Hematopoietic multipotent progenitor cell treated with erythropoietin and hydrocortisone succinate and interleukin-3 and kit ligand, for 4 days (in vitro differentiated cells): ENCODE results near the gene TRAF7.
A peak's percentile ranks its signal among the peaks of the same experiment; 100 is the strongest.
"Not testable (repeated sequence)": the region's sequence is repeated elsewhere in the genome, so short reads cannot be mapped to it uniquely, and the experiment has no call there.

Source experiments
- DNase-seq: peaks from one replicate; pipeline ENCODE4 v3.0.0-alpha.2; 2015

The TRAF7 gene

DNA sequence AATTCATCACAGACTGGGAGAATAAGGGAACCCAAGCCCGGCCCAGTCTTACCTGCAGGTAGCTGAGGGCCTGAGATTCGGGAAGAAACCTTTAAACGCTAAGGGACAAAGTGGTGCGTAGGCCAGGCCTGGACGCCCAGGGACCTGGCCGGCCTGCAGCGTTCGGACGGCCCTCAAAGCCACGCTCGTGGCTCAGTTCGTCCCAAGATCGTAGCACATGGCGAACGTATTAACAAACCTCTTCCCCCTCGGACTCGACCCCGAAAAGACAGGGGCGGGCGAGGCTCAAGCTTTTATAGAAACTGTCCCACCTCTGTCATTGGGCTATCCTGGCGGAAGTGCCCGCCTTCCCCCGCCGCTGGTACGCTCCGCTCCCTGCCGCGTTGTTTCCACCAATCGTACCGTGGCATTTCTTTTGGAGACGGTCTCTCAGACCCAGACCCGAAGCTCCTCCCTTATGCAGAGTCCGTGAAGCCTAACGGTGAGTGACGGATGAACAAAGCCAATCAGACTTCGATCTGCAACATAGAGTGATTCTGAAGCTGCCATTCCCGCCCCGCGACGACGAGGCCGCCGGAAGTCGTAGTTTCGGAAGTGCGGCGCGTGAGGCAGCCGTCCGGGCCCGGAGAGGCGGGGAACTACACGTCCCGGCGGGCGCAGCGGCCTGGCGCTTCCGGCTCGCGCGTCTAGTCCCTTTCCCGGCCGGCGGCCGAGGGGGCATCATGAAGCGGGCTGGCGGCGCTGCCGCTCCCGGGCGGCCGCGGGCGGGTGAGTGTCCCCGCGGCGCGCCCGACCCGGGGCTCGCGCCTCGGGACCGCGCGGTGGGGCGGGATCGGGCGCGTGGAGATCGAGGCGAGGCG, at the start of gene TRAF7:
Gene TRAF7, plus strand, starts transcription at position 692 of the 860 bp plus-strand sequence. CDS start 8,139 bp downstream, outside the sequence.
- peak; percentile 100 for DNase-seq

DNA sequence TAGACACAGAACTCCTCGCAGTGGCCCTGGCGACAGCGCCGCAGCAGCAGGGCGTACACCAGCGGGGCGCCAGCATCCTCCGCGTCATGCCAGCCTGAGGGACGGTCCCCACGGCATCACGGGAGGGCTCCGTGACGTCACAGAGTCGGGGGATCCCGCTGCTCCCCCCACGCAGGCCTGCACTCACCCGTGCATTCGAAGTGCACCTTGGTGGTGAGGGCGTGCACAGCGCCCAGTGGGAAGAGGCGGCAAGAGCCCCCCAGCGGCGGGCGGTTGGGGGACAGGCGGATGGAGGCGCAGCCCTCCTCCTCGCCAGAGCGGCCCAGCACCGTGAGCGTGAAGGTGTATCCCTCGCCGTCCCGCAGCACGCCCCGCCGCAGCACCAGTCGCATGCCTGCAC, 49.4 kb upstream of the TRAF7 start:
- DNase-seq: not testable (repeated sequence)

DNA sequence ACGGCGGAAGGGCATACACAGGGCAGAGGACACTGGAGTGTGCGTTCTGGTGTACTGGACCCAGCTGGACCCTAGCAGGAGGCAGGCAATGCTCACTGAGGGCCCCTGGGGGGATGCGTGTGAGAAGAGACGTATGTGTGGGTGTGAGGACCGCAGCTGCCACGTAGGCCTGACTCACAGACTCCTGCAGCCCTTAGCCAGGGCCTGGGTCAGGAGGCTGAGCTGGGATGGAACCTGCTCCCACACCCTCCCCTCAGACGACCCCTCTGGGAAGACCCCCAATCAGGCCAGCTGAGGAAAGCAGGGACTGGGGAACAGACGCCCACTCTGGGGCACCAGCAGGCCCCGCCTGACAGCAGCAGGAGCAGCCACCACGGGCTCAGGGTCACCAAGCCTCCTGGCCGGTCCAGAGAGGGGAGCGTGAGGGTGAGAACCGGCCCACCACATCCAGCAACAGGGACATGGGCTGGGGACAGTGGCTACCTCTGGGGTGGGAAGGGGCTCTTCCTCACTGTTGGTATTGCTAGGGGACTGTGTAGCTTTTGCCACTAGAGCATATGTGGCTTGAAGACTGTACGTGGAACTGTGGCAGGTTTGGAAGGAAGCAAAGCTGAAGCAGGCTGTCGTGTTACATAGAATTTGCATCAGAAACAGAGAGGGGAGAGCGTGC, 48.3 kb upstream of the TRAF7 start:
- not testable (repeated sequence) for DNase-seq

DNA sequence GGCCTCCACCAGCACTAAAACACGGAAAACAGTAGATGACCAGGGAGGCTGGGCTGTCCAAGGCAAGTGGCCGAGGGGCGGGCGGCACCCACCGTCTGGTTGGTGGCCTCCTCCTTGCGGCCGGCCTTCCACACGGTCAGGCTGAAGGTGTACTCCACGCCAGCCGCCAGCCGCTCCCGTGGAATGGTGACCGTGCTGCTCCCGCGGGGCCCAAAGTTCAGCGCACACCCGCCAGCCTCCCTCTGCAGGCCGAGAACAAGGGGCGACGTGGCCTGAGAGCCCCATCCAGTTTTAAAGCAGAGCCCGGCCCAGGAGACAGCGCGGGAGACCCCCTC, 47.8 kb upstream of the TRAF7 start:
- not testable (repeated sequence) for DNase-seq

DNA sequence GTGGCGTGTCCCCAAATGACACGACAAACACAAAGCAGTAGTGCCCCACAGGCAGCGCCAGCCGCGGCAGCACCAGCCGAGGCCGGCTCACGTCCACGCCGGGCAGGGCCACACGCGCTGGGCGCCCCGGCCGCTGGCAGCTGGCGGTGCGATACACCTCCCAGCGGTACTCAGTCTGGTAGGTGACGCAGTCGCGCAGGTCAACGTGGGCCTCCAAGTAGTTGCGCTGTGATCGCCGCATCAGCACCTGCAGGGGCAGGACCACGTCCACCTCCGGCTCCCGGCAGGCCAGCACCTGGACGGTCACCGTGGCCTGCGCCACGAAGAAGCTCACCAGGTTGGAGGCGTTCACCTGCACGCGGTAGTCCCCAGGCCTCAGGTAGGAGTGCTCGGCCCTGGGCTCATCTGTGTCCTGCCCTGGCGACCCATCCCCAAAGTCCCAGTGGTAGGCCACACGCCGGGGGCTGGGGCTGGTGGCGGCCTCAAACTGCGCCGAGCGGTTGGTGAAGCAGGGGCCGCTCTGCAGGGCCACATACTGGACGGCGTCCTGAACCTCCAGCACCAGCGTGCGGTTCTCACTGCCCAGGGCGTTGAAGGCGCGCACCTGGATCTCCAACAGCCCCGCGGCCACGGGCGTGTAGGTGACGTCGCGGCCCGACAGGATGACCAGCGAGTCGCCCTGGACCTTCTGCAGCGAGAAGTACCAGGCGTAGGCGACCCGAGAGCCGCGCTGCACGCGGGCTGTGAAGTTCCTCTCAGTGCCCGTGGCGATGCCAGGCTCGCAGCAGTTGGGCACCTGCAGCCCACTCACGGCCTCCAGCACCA, 46.9 kb upstream of the TRAF7 start:
- not testable (repeated sequence) for DNase-seq

DNA sequence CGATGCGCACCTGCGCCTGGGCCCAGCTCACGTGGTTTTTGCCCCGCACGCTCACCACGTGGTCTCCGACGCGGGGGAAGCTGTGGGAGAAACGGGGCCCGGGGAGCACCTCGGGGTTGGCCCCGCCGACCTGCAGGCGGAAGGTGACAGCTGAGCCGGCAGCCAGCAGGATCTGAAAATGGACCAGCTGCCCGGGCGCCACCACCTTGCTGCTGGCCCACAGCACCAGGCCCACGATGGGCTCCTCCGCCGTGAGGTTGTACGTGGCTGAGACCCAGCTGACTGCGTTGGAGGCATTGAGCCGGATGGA, 46.4 kb upstream of the TRAF7 start:
- DNase-seq: not testable (repeated sequence)

DNA sequence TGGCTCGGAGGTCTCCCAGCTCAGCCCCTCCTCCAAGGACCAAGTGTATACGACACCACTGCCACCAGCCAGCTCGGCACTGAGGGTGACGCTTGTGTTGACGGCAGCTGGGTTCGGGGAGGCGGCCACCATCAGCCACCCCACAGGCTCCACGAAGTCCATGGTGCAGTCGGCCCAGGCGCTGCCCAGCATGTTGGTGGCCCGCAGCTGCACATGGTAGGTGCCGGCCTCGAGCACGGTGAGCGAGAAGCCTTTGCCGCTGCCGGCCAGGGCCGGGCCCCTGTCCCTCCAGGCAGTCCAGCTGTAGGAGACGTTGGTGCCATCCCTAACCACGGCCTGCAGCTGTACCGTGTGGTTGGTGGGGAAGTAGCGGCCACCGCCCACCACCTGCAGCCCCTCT, 45.7 kb upstream of the TRAF7 start:
- not testable (repeated sequence) for DNase-seq

DNA sequence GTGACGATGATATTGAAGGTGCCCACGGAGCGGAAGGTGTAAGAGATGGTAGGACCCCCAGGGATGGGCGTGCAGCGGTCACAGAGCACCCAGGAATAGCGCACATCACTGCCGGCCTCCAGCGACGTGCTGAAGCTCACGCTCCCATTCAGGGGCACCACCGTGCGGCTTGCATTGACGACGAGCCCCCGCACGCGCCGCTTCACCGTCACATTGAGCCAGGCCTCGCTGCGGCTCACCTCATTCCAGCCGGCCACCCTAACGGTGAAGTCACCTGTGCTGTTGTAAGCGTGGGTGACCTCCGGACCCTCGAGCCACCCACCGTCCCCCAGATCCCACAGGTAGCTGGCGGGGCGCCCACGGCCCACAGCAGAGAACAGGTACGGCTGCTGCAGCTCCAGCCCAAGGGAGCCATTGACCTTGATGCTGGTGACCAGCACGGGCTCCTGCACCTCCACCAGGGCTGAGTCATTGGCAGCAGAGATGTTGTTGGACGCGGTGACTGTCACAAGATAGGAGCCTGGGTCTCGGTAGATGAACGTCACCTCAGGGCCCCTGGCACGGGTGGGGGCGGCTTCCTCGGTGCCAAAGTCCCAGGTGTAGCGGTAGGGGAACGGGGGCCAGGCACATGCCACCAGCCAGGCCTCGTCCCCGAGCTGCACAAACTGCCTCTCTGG, 45.1 kb upstream of the TRAF7 start:
- DNase-seq: not testable (repeated sequence)

DNA sequence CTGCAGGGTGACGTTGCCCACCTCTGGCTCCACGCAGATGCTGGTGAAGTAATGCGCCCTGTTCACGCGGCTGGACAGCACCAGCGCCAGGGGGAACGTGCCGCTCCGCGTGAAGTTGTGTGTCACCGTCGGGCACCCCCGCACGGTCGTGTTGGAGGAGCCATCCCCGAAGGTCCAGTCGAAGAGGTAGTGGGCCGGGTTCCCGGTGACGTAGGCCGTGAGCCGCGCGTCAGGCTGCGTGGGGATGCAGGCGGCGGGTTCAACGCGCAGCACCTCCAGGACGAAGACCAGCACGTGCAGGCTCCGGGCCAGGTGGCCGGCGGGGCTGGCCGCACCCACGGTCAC, 44.6 kb upstream of the TRAF7 start:
- not testable (repeated sequence) for DNase-seq

DNA sequence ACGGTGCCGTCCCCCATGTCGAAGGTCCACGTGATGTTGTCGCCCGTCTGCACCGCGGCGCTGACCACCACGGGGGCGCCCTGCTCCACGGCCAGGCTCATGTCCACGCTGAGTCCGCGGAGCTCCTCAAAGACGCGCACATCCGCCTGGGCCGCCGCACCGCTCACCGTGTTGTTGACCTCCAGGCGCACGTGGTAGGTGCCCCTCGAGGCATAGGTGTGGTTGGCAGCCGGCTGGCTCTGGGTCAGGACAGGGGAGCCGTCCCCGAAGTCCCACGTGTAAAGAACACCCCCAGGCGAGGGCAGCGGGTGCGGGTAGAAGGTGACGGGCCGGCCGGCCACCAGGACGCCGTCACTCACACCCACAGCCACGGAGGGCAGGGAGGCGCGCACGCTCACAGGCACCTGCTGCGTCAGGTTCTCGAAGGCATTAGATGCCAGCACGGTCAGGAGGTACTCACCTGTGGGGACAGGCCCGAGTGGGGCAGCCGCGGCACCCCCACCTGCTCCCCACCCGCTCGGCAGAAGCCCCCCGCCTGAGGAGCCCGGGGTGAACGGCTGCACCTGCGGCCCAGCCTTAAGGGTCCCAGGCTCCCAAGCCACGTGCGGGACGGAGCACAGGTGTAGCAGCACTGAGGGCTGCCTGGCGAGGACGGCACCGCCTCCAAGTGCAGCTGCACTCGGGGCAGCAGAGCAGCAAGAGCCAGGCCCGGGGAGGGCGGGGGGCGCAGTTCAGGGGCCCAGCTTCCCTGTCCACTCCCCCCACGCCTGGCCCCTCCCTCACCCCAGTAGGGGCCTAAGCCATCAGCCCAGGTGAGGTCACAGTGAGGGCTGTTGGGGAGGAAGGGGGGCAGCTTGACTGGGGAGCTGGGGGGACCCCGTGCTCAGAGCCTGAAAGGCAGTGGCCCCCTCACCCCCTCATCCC, 43.9 kb upstream of the TRAF7 start:
- DNase-seq: not testable (repeated sequence)

DNA sequence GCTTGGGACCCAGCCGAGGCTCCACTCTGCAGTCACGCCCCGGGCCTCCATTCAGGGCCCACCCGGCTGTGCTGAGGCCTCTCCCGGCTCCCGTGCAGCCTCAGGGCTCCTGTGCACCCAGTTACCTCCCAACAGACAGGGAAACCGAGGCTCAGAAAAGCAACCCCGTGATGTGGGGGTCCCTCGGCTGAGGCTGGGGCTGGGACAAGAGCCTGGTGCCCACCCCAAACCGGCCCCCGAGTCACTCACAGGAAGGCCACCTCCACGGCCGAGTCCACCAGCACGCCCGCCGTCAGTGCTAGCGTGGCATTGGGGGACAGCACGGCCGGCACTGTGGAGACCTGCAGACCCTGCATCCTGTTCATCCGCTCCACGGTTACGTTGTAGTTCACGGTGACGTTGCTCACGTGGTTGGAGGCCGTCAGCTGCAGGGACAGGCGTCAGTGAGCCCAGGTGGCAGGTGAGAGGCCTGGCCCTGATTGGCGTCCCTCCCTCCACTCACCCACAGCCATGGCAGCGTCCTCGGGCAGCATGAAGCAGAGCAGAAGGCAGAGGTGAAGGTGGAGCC, 43.0 kb upstream of the TRAF7 start:
- DNase-seq: not testable (repeated sequence)

DNA sequence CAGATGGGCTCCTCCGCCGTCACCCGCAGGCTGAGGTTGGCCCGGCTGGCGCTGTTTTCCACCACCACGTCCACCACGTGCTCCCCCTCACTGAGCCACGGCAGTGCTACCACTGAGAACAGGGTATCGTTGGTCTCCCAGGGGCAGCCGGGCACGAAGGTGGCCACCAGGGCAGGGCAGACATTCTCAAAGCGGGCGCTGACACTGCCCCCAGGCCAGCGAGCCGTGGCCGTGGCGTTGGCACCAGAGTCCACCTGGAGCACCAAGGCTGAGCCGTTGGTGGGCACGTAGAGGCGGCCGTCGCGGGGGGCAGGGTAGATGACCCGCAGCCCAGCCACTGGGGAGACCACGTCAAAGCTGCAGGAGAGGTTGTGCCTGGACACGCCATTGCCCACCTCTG, 41.4 kb upstream of the TRAF7 start:
- DNase-seq: not testable (repeated sequence)

DNA sequence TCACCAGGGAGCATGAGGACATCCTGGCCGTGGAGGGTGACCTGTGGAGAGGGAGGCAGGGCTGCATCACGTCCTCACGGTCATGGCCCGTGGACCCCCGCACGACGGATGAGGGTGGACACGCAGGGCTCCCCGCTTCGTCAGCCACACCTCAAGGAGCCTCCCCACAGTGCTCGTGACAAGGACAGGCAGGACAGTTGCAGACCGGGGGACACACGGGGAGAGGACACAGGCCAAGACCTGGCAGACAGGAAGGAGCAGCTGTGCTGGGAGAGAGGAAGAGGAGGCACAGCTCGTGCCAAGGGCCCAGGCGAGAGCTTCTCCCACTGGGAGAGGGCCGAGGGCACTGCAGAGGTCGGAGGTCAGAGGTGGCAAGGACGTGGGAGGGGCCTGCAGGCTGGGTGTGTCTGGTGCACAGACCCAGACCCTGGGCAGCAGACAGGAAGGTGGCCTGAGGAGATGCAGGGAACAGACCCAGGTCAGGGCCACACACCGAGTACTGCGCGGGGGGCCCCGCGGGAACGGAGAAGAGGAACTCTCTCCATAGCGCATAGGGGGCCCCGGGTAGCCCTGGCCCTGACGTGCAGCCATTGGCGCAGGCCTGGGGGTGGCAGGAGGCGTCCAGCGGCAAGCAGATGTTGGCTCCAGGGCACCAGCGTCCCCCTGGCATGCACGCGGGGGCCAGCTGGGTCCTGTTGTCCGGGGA, 40.5 kb upstream of the TRAF7 start:
- DNase-seq: not testable (repeated sequence)

DNA sequence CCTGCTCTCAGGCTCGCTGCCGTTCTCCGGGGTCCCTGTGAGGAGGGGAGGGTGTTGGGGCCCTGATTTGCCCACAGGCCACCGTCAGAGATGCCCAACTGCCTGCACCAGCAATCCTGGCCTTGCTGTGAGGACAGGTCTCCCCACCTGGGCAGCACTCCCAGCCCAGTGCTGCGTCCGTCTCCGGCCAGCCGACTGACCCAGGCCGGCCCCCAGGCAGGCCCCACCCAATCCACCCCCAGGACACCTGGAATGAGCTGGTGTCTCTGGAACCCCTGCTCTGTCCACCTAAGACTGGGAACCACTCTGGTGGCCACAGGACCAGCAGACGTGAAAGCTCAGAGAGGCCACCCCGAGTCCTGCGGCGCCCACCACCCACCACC, 40.0 kb upstream of the TRAF7 start:
- DNase-seq: no peak

DNA sequence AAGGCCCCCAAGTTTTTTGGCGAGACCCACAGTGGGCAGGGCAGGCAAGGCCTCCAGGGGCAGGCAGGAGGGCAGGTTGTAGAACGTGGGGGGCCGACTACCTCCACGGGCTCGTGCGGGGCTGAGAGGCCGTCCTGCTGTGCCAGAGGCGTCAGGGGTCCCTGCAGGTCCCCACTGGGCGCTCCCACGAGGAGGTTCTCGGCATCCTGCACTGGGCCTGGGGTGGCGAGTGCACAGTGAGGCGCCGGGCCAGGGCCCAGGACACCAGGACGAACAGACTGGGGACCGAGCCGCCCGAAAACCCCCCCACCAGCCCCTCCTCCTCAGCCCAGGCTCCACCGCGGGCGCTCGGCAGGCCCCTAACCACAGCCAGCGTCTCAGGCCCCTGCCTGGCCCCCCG, 39.2 kb upstream of the TRAF7 start:
- not testable (repeated sequence) for DNase-seq

DNA sequence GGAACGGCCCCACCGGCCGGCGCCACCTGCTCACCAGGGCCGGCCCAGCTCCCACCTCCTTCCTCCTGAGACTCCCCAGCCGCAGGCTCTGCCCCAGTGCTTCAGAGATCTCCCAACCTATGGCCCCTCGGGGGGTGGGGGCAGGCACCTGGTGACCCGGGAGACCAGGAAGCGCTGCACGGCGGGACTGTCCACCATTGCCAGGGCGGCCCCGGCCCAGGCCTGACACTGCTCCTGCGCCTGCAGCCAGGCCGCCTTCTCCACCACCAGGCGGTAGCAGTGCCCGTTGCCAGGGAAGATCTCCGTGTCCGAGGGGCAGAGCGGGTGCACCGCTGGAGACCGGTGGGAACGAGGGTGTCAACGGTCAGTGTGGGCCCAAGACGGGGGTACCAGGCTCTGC, 38.2 kb upstream of the TRAF7 start:
- not testable (repeated sequence) for DNase-seq

DNA sequence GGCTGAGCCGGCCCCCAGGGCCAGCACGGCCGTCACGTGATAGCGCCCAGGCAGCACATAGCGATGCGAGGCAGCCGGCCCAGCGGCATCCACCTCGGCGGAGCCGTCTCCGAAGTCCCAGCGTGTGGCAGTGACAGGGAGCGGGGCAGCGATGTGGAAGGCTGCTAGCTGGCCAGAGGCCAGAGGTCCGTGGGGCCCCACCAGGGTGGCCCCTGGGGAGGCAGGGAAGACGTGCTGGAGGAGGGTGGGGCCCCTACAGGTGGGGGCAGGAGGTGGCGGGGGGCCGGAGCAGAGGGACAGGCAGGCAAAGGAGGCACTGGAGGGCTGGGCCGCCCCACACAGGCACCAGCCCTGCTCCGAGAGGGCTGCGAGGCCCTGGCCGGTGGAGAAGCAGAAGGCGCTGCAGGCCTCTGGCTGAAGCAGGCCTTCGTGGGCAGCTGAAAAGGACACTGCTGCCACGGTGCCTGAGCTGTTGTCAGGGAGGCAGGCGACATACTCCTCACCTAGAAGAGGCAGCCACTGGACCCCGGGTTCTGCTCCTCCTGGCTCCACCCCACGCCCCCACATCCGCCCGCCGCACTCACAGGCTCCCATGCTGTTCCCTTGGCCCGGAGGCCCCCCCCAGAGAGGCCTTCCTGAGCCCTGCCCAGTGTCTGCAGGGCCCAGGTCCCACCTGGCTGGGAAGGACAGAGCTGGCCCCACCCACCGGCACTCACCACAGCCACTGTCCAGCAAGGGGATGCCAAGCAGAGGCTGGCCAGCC, 37.4 kb upstream of the TRAF7 start:
- DNase-seq: not testable (repeated sequence)

DNA sequence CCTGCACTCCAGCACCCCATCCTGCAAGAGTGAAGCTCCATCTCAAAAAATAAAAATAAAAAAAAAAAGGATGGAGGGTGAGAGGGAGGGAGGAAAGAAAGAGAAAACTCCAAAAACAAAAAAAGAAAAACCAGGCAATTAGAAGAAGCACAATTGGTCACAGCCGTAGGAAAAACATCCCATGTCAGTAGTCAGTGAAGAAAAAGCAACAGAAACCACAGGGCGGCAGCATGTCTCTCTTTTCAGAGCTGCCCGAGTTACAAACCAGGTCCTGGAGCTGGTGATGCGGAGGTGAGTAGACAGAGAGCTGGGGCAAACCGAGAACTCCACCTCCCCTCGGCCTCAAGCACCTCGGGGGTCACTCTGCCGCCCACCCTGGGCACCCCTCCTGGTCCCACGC, 34.3 kb upstream of the TRAF7 start:
- peak; percentile 69 for DNase-seq

DNA sequence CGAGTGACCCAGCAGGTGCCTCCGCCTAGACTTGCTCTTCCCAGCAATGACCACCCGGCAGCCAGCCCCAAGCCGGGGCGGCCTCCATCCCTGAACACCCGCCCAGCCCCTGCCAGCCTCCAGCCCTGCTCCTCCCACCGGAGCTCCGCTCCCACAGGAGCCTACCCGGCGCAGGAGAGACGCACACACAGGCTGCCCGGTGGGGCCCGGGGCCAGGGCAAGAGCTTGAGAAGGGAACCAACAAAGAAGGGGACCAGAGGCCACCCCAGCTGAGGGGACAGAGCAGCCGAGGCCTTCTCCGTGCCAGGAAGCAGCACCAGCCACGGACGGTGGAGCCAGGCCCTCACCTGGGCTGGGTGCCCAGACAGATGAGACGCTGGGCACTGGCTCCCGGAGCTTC, 33.7 kb upstream of the TRAF7 start:
- no peak for DNase-seq

DNA sequence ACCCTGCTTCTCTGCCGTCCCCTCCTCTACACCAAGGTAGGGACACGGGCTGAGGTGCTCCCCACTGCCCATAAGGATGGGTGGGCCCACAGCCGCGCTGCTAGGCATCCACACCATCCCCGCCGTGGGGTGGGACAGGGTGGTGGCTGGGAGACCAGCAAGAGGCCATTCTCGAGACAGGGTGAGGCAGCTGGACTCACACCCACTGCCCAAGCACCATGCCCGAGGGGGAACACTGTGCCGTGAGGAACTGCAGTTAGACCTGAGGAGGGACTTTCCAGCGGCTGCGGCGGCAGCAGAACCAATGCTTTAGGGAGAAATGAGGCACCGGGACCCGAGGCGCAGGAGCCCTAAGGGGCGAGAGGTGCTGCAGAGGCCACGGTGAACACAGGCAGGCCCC, 33.2 kb upstream of the TRAF7 start:
- no peak for DNase-seq
